Endodermal cell (in vitro differentiated cells): ENCODE measurements around the gene EIPR1. TPM values are rescaled to one million over a fixed set of nuclear protein-coding genes. Genes with fewer than 3 reads are reported as not detected.

ENCODE experiments used
- DNase-seq: peaks from one replicate; pipeline ENCODE4 v3.0.0-alpha.2; 2017
- H3K27ac ChIP-seq: 2 replicates; pipeline ENCODE4 v1.5.1; 2013; ENCODE audit warnings: mild to moderate bottlenecking, low read depth, low read length, moderate library complexity
- H3K27me3 ChIP-seq: 2 replicates; pipeline ENCODE4 v1.6.1; 2013; ENCODE audit warnings: mild to moderate bottlenecking, low read length, moderate library complexity; ENCODE audit not compliant: insufficient read depth, control insufficient read depth, poor library complexity, severe bottlenecking
- H3K36me3 ChIP-seq: 2 replicates; pipeline ENCODE4 v1.7.0; 2013; ENCODE audit warnings: mild to moderate bottlenecking, low read length, moderate library complexity; ENCODE audit not compliant: control insufficient read depth, insufficient read depth
- H3K4me1 ChIP-seq: one replicate; pipeline ENCODE4 v1.7.0; 2013; ENCODE audit warnings: low read length; ENCODE audit not compliant: control insufficient read depth, insufficient read depth
- H3K4me3 ChIP-seq: 2 replicates; pipeline ENCODE4 v1.5.1; 2013; ENCODE audit warnings: mild to moderate bottlenecking, low read length, moderate library complexity
- H3K9ac ChIP-seq: 2 replicates; pipeline ENCODE4 v1.6.1; 2013; ENCODE audit warnings: mild to moderate bottlenecking, low read length, moderate library complexity; ENCODE audit not compliant: poor library complexity, severe bottlenecking; ENCODE audit errors: extremely low read depth
- H3K9me3 ChIP-seq: 2 replicates; pipeline ENCODE4 v1.6.1; 2013; ENCODE audit warnings: mild to moderate bottlenecking, low read length, moderate library complexity; ENCODE audit not compliant: control insufficient read depth
- H3K27ac Mint-ChIP-seq: 2 replicates; pipeline ENCODE4 v1.8.0; 2020; ENCODE audit warnings: mixed read lengths
- H3K27me3 Mint-ChIP-seq: 2 replicates; pipeline ENCODE4 v1.8.0; 2021; ENCODE audit warnings: mild to moderate bottlenecking, mixed read lengths; ENCODE audit not compliant: insufficient read depth
- H3K36me3 Mint-ChIP-seq: 2 replicates; pipeline ENCODE4 v1.8.0; 2020; ENCODE audit warnings: low read depth, mixed read lengths
- H3K4me1 Mint-ChIP-seq: 2 replicates; pipeline ENCODE4 v1.8.0; 2020; ENCODE audit warnings: mixed read lengths
- H3K4me3 Mint-ChIP-seq: 2 replicates; pipeline ENCODE4 v1.8.0; 2020; ENCODE audit warnings: mild to moderate bottlenecking, moderate library complexity, mixed read lengths
- H3K9me3 Mint-ChIP-seq: 2 replicates; pipeline ENCODE4 v1.8.0; 2020; ENCODE audit warnings: mild to moderate bottlenecking, mixed read lengths
- CTCF ChIP-seq: fragments of 200-600 bp; sonication (generic); conservative IDR thresholded peaks from 2 replicates; pipeline ENCODE4 v1.5.0; 2021; ENCODE audit warnings: antibody characterized with exemption, mild to moderate bottlenecking
- WGBS, 2 experiments: methylation state at CpG; one replicate each; pipeline versions ENCODE4 v1.1.5 to v1.1.7; 2013; ENCODE audit warnings: missing lambda C conversion rate in 2 of 2, mixed read lengths in 1 of 2; ENCODE audit not compliant: insufficient coverage in 1 of 2, insufficient read length in 1 of 2; 5-methylcytosine and 5-hydroxymethylcytosine counted together
- total RNA-seq, 2 donors: library from RNA; stranded (reverse); fragmentation: NEBNext Ultra II Directional in 1 of 2; extraction: Animal tissue kit (Norgen Biotek cat#: 25700) in 1 of 2; gene quantifications; 2 replicates in 1 of 2; 3 replicates in 1 of 2; pipeline ENCODE4 v1.2.1, GENCODE V29; 2021

The EIPR1 gene
- total RNA-seq, 2 donors from 2014 or later: 30.1 to 36.8 TPM

GRCh38 chr2:3194828-3195227 is 182.8 kb downstream of the EIPR1 start:
- H3K27ac ChIP-seq: peak overlapping the region; percentile 17
- H3K4me3 ChIP-seq: no peak overlapping the region
- H3K9ac ChIP-seq: no peak overlapping the region
- H3K4me3 Mint-ChIP-seq: no peak overlapping the region
- H3K27ac Mint-ChIP-seq: no peak overlapping the region
- no peaks in the 10 kb centered on the region for H3K27me3 ChIP-seq
- WGBS, 2 experiments: 92 to 97% methylated on average over 2 to 11 of the region's 11 CpGs
- H3K4me1 Mint-ChIP-seq: no peaks in the 10 kb centered on the region
- H3K9me3 Mint-ChIP-seq: peaks cover 16% of the 10 kb centered on the region
- peaks cover 6% of the 10 kb centered on the region for H3K9me3 ChIP-seq
- peaks cover 45% of the 10 kb centered on the region for H3K36me3 Mint-ChIP-seq
- H3K27me3 Mint-ChIP-seq: no peaks in the 10 kb centered on the region
- DNase-seq: no peak
- no peaks in the 10 kb centered on the region for H3K4me1 ChIP-seq
- peaks cover 32% of the 10 kb centered on the region for H3K36me3 ChIP-seq
- no peak for TF ChIP-seq CTCF

GRCh38 chr2:3193443-3194330 is 183.9 kb downstream of the EIPR1 start:
- peaks cover 42% of the 10 kb centered on the region for H3K36me3 Mint-ChIP-seq
- peaks cover 6% of the 10 kb centered on the region for H3K9me3 Mint-ChIP-seq
- H3K27ac Mint-ChIP-seq: no peak overlapping the region
- no peaks in the 10 kb centered on the region for H3K4me1 Mint-ChIP-seq
- Histone ChIP-seq H3K9me3 (no peaks in the 10 kb centered on the region), H3K36me3 (peaks cover 32% of the 10 kb centered on the region), H3K27me3 (no peaks in the 10 kb centered on the region), H3K4me1 (no peaks in the 10 kb centered on the region), H3K9ac (no peak overlapping the region), H3K27ac (no peak overlapping the region), H3K4me3 (no peak overlapping the region)
- DNase-seq: no peak
- 89 to 91% methylated on average over 17 to 19 of the region's 20 CpGs for WGBS, 2 experiments
- no peaks in the 10 kb centered on the region for H3K27me3 Mint-ChIP-seq
- no peak for TF ChIP-seq CTCF
- no peak overlapping the region for H3K4me3 Mint-ChIP-seq

- TF ChIP-seq CTCF: no peak
- DNase-seq: no peak
- no peak overlapping the region for H3K4me3 ChIP-seq
- H3K36me3 ChIP-seq: peaks cover 32% of the 10 kb centered on the region
- H3K9ac ChIP-seq: no peak overlapping the region
- Mint-ChIP-seq H3K9me3 (no peaks in the 10 kb centered on the region), H3K36me3 (peaks cover 39% of the 10 kb centered on the region), H3K4me3 (no peak overlapping the region), H3K27me3 (no peaks in the 10 kb centered on the region), H3K27ac (no peak overlapping the region), H3K4me1 (no peaks in the 10 kb centered on the region)
- H3K27ac ChIP-seq: no peak overlapping the region
- no peaks in the 10 kb centered on the region for H3K9me3 ChIP-seq
- 92 to 94% methylated on average over 4 to 7 of the region's 7 CpGs for WGBS, 2 experiments
- no peaks in the 10 kb centered on the region for H3K4me1 ChIP-seq
- no peaks in the 10 kb centered on the region for H3K27me3 ChIP-seq
Measured at GRCh38 chr2:3192920-3193319, 184.7 kb downstream of the EIPR1 start.
